Spleen (tissue), 11 donors: ENCODE measurements around the gene TAX1BP3. TPM values are rescaled to one million over a fixed set of nuclear protein-coding genes. Genes with fewer than 3 reads are reported as not detected.

Source experiments
- DNase-seq: peaks from one replicate; pipeline ENCODE4 v3.0.0-alpha.2; 2020
- H3K27ac ChIP-seq, 8 donors: fragments of 200-600 bp; sonication (generic) in 7 of 8; 1 replicate in 4 of 8; 2 replicates in 4 of 8; pipeline versions ENCODE4 v1.5.0 to v1.8.0; 2016 to 2021; ENCODE audit warnings: inconsistent platforms in 4 of 8, mild to moderate bottlenecking in 4 of 8, moderate library complexity in 1 of 8
- H3K27me3 ChIP-seq, 7 donors: fragments of 200-600 bp; sonication (generic) in 6 of 7; replicated peaks in 1 of 7; 1 replicate in 4 of 7; 2 replicates in 3 of 7; pipeline versions ENCODE4 v1.5.0 to v1.8.0; 2016 to 2021; ENCODE audit warnings: inconsistent platforms in 3 of 7, mild to moderate bottlenecking in 1 of 7
- H3K36me3 ChIP-seq, 6 donors: fragments of 200-600 bp; sonication (generic) in 5 of 6; 1 replicate in 4 of 6; 2 replicates in 2 of 6; pipeline versions ENCODE4 v1.5.0 to v1.8.0; 2016 to 2021; ENCODE audit warnings: inconsistent platforms in 2 of 6
- H3K4me1 ChIP-seq, 6 donors: fragments of 200-600 bp; sonication (generic) in 5 of 6; 1 replicate in 3 of 6; 2 replicates in 3 of 6; pipeline versions ENCODE4 v1.5.0 to v1.8.0; 2016 to 2021; ENCODE audit warnings: inconsistent platforms in 3 of 6
- H3K4me3 ChIP-seq, 8 donors: fragments of 200-600 bp; sonication (generic) in 7 of 8; 1 replicate in 4 of 8; 2 replicates in 4 of 8; pipeline versions ENCODE4 v1.5.0 to v1.8.0; 2016 to 2021; ENCODE audit warnings: inconsistent platforms in 4 of 8, mild to moderate bottlenecking in 4 of 8, moderate library complexity in 2 of 8
- H3K9me3 ChIP-seq, 8 donors: fragments of 200-600 bp; sonication (generic) in 7 of 8; 1 replicate in 4 of 8; 2 replicates in 4 of 8; pipeline versions ENCODE4 v1.5.0 to v1.8.0; 2016 to 2021; ENCODE audit warnings: inconsistent platforms in 4 of 8
- POLR2A ChIP-seq, 3 donors: fragments of 450-650 bp; IDR thresholded peaks; one replicate each; pipeline ENCODE4 v1.5.1; 2017; ENCODE audit warnings: antibody characterized with exemption in 3 of 3, mild to moderate bottlenecking in 1 of 3
- POLR2AphosphoS5 ChIP-seq, 3 donors: sonication (generic); formaldehyde crosslinking; IDR thresholded peaks; one replicate each; pipeline ENCODE4 v1.5.1; 2017; ENCODE audit warnings: antibody characterized with exemption in 3 of 3
- WGBS, 5 donors: extraction: QIAGEN DNeasy Blood & Tissue Kit in 3 of 5; methylation state at CpG; one replicate each; pipeline versions ENCODE4 v1.1.5 to v1.1.7; 2013 to 2018; 5-methylcytosine and 5-hydroxymethylcytosine counted together
- intact Hi-C: fragments of 100-400 bp; cut with DNase I; formaldehyde crosslinking; loops from one replicate; pipeline ENCODE4 v1.15.0; 2023; ENCODE audit warnings: low total_unique reads
- polyA plus RNA-seq, 3 donors: library from polyadenylated mRNA; stranded (reverse); fragments of 200-250 nt; gene quantifications; one replicate each; pipeline ENCODE4 v1.2.1, GENCODE V29; 2013
- total RNA-seq, 7 donors: library from RNA; depleted of rRNA in 3 of 7; stranded (reverse); fragments of >200 nt in 3 of 7; fragmentation: NEBNext Ultra II Directional in 4 of 7; extraction: Animal tissue kit (Norgen Biotek cat#: 25700) in 4 of 7; gene quantifications; one replicate each; pipeline versions ENCODE4 v1.1.0 to v1.2.1, GENCODE V29; 2016 to 2021
- TF ChIP-seq, protein P1 (sequence below), 11 experiments: fragments of 200-600 bp in 7 of 11; fragments of 450-650 bp in 4 of 11; sonication (generic) in 4 of 11; IDR thresholded peaks in 8 of 11; conservative IDR thresholded peaks in 3 of 11; 1 replicate in 7 of 11; 2 replicates in 4 of 11; pipeline versions ENCODE4 v1.4.0 to v1.8.0; 2016 to 2021; ENCODE audit warnings: antibody characterized with exemption in 11 of 11, inconsistent platforms in 4 of 11, mild to moderate bottlenecking in 1 of 11
- donor health status: healthy with polysubstance abuse.
- donor health status: DM: no; HTN: no; CAD: no; lungs with moderate emphysema.
- donor health status: DM: no; HTN: no; CAD: no.
- donor health status: Bipolar disorder and iron deficiency.
- donor health status: healthy.
- donor health status: DM: no; HTN: no; CAD: no.
- donor health status: DM: yes; HTN: yes; CAD: no.

The TAX1BP3 gene
- total and polyA plus RNA-seq, 10 donors: 32.9 to 65.7 (median 52.6) TPM

DNA sequence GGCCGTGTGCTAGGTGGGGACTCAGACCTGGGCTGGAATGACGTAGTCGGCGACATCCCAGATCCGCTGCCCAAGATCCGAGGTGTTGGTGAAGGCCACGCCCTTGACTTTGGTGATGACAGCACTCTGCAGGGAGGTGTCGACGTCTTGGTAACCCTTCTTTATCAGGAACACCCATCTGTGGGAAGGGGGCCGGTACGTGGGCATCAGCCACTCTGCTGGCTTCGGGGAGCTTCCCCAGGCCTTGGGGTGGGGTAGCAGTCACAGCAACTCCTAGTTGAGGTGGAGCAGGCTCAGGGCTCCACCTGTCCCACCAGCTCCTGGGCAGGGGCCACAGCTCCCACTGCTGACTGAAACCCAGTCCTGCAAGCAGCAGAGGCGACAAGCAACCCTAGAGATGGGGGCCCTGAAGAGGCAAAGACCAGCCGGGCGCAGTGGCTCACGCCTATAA lies 23.3 kb upstream of the TAX1BP3 start:
- WGBS, 5 donors: 80 to 88% (median 84%) methylated on average over 7 to 16 of the region's 16 CpGs

DNA sequence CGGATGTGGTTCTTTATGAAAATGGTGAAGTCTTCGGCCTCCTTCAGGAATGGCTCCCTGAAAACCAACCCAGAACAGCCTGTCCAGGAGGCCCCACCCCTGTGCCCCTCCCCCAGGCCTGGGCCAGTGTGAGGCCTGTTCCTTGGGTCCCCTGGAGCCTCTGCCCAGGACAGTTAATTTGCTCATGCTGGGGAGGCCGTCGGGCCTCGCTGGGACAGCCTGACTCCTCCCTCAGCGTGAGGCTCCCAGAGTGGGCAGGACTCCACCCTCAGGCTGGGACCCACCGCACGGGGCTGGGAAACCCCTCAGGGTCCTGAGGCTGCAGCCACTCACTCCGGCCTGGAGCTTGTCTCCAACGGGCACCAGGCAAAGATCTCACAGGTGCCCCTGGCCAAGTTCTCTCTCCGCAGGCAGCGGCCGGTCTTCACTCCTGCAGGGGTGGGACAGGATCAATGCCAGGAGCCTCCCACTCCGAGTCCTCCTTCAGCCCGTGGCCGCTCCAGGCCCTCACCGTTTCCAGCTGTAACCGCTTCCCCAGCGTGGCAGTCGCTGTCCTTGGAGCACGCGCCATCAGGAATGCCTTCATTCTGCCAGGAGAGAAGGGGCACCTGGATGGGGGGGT lies 21.8 kb upstream of the TAX1BP3 start:
- peak overlapping the region in 4 of 8 donors; percentile 3 to 85 (median 76) for H3K4me3 ChIP-seq
- peaks cover 7 to 75% (median 49%) of the 10 kb centered on the region in 6 donors for H3K4me1 ChIP-seq
- DNase-seq: no peak
- H3K36me3 ChIP-seq: peaks cover 0 to 43% (median 16%) of the 10 kb centered on the region in 6 donors
- H3K27me3 ChIP-seq: peaks cover 0 to 26% (median 7%) of the 10 kb centered on the region in 7 donors
- H3K27ac ChIP-seq: peak overlapping the region in 3 of 8 donors; percentile 84 to 92 (median 86)
- TF ChIP-seq, protein P1, sequence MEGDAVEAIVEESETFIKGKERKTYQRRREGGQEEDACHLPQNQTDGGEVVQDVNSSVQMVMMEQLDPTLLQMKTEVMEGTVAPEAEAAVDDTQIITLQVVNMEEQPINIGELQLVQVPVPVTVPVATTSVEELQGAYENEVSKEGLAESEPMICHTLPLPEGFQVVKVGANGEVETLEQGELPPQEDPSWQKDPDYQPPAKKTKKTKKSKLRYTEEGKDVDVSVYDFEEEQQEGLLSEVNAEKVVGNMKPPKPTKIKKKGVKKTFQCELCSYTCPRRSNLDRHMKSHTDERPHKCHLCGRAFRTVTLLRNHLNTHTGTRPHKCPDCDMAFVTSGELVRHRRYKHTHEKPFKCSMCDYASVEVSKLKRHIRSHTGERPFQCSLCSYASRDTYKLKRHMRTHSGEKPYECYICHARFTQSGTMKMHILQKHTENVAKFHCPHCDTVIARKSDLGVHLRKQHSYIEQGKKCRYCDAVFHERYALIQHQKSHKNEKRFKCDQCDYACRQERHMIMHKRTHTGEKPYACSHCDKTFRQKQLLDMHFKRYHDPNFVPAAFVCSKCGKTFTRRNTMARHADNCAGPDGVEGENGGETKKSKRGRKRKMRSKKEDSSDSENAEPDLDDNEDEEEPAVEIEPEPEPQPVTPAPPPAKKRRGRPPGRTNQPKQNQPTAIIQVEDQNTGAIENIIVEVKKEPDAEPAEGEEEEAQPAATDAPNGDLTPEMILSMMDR (IDR thresholded peaks at IDR 0.05 in 8 of 11, conservative IDR thresholded peaks at IDR 0.05 in 3 of 11): no peak
- TF ChIP-seq POLR2AphosphoS5 (IDR thresholded peaks at IDR 0.05): peak in 2 of 3 donors; percentile 4 to 44
- H3K9me3 ChIP-seq: no peaks in the 10 kb centered on the region
- intact Hi-C loops: no loop called here
- WGBS, 5 donors: 79 to 87% (median 84%) methylated on average over 10 to 22 of the region's 22 CpGs

More for the DNA sequence above, 23.3 kb upstream of the TAX1BP3 start:
- Histone ChIP-seq H3K36me3 (peaks cover 0 to 41% (median 16%) of the 10 kb centered on the region in 6 donors), H3K4me3 (peak overlapping the region in 6 of 8 donors; percentile 10 to 85 (median 44)), H3K4me1 (peaks cover 7 to 86% (median 60%) of the 10 kb centered on the region in 6 donors), H3K27me3 (peaks cover 0 to 37% (median 14%) of the 10 kb centered on the region in 7 donors), H3K27ac (peak overlapping the region in 4 of 8 donors; percentile 6 to 92 (median 85)), H3K9me3 (no peaks in the 10 kb centered on the region)
- DNase-seq: no peak
- intact Hi-C loops: no loop called here
- TF ChIP-seq POLR2A (IDR thresholded peaks at IDR 0.05) (no peak), POLR2AphosphoS5 (IDR thresholded peaks at IDR 0.05) (peak in 2 of 3 donors; percentile 35 to 67)

DNA sequence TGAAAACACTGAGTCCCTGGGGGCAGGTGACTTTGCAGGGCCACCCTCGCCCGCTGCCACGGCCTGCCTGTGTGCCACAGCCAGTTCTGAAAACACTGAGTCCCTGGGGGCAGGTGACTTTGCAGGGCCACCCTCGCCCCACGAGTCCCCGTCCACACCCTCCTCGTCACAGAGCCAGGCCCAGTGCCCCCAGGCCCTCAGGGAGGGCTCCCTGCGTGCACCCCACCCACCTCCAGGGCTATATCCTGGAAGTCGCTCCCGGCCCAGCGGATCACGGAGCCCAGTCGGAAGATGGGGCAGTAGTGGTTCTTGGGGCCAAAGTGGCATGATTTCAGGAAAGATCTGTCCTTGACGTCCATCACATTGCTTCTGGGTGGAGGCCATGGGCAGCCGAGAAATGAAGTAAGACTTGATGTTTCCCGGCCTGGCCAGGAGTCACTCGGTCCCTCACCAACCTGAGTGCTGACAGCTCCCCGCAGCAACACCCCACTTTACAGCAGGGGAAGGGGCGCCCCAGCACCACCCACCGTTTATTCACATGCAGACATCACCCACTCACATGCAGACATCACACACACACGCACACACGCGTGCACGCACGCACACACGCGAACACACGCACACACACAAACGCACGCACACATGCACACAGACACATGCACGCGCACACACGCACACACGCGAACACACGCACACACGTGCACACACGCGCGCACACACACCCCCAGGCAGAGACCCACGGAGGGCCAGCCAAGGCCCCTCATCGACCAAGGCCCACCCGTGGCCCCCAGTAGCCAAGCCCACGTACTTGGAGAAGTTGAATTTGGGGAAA lies 21.1 kb upstream of the TAX1BP3 start:
- 86 to 90% (median 87%) methylated on average over 33 to 44 of the region's 44 CpGs for WGBS, 5 donors
- no peak for DNase-seq
- H3K4me1 ChIP-seq: peaks cover 10 to 75% (median 50%) of the 10 kb centered on the region in 6 donors

DNA sequence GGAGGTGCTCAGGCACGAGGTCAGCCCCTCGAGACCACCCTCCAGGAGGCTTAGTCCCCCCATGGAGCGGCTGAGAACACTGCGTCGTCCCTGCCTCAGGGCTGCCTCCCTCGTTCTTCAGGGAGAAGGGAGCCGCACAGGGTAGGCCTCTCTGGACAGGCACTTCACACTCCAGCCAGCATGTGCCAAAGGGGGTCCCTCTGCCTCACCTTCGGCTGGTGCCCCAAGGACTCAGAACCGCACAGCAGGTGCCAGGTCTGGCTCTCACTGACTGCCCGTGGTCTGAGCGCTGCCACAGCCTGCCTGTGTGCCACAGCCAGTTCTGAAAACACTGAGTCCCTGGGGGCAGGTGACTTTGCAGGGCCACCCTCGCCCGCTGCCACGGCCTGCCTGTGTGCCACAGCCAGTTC lies 20.5 kb upstream of the TAX1BP3 start:
- DNase-seq: no peak
- peaks cover 10 to 75% (median 54%) of the 10 kb centered on the region in 6 donors for H3K4me1 ChIP-seq
- 63 to 93% (median 80%) methylated on average over 4 to 14 of the region's 14 CpGs for WGBS, 5 donors
- intact Hi-C loops: loop anchor here (10.0 kb wide), 1 partner anchor 46 kb away; no protein-coding TSS in a partner anchor
- TF ChIP-seq, protein P1 (IDR thresholded peaks at IDR 0.05 in 8 of 11, conservative IDR thresholded peaks at IDR 0.05 in 3 of 11): no peak
- TF ChIP-seq POLR2AphosphoS5 (IDR thresholded peaks at IDR 0.05) (peak; percentile 44 to 74 (median 64)), POLR2A (IDR thresholded peaks at IDR 0.05) (no peak)
- H3K36me3 ChIP-seq: peaks cover 0 to 56% (median 16%) of the 10 kb centered on the region in 6 donors
- peak overlapping the region in 5 of 8 donors; percentile 9 to 92 (median 84) for H3K27ac ChIP-seq
- H3K9me3 ChIP-seq: no peaks in the 10 kb centered on the region
- H3K4me3 ChIP-seq: peak overlapping the region in 2 of 8 donors; percentile 23 to 85
- H3K27me3 ChIP-seq: peaks cover 0 to 28% (median 0%) of the 10 kb centered on the region in 7 donors

More for the DNA sequence above, 21.1 kb upstream of the TAX1BP3 start:
- H3K27ac ChIP-seq: peak overlapping the region in 4 of 8 donors; percentile 41 to 92 (median 85)
- H3K9me3 ChIP-seq: no peaks in the 10 kb centered on the region
- TF ChIP-seq POLR2AphosphoS5 (IDR thresholded peaks at IDR 0.05) (peak in 1 of 3 donors; percentile 76), POLR2A (IDR thresholded peaks at IDR 0.05) (no peak)
- H3K4me3 ChIP-seq: peak overlapping the region in 1 of 8 donors; percentile 85
- peaks cover 0 to 24% (median 0%) of the 10 kb centered on the region in 7 donors for H3K27me3 ChIP-seq
- H3K36me3 ChIP-seq: peaks cover 0 to 50% (median 16%) of the 10 kb centered on the region in 6 donors
- intact Hi-C loops: loop anchor here (10.0 kb wide), 1 partner anchor 45 kb away; no protein-coding TSS in a partner anchor
